GM19023 (cell line): Measurements from ENCODE around the gene KLHDC4.

Experiments
- ATAC-seq: cut with Tn5 transposase; IDR thresholded peaks from one replicate; pipeline ENCODE4 v1.9.1; 2021; ENCODE audit warnings: mild to moderate bottlenecking, moderate library complexity; ENCODE audit not compliant: unreplicated experiment

Gene KLHDC4

DNA sequence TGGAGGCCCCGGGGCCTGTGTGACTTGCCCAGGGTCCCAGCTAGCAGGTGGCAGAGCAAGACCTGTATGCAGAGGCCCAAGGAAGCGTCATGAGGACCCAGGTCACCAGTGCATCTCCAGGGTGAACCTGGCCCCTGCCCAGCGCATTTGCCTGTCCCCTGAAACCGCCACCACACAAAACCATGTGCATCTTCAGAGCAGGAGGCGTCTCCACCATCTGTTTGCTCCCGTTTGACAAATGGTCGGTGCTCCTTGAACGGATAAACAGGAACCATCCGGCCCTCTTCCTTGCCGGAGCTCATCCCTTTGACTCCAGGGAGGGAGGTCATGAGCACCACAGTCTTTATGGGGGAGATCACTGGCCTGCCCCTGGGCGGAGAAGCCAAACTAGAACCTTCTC is 101.0 kb downstream of the KLHDC4 start:
- ATAC-seq = no peak

DNA sequence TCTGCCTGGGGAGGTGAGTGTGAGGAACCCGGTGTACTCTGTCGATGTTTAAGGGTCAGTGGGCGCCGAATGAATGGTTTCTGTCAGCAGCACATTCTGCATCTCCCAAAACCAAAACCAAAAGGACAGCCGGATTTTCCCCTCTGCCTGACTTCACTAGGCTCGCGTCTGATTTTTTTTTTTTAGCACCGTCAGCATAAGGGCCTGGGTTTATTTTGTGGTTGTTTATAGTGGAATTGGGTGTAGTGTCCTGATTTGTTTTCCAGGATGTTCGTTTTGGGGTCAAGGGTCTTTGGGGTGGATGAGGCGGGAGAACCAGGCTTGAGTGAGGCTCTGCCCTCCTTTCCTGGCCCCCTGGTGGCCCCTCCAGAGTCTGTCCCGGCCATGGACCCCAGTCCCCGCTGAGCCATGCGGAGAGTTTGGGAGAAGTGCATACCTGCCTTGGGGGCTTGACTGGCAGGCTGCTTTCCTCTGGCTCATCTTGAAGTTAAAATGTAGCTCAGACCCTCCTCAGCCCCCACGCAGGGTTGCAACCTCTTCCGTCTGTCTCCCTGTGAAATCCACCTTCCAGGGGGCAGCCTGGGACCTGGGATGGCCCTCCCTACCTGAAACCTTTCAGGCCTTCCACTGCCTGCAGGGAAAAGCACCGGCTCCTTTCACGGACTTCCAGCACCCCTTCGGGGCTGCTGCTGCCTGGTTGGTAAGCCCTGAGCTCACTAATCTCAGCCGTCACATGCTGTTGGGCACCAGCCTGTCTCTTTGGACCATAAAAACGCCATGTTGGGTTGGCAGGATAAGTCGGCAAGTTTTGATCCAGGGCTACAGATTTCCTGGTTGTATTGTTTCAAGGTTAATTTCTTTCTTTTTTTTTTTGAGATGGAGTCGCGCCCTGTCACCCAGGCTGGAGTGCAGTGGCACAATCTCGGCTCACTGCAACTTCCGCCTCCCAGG is 103.3 kb downstream of the KLHDC4 start:
- ATAC-seq = no peak

DNA sequence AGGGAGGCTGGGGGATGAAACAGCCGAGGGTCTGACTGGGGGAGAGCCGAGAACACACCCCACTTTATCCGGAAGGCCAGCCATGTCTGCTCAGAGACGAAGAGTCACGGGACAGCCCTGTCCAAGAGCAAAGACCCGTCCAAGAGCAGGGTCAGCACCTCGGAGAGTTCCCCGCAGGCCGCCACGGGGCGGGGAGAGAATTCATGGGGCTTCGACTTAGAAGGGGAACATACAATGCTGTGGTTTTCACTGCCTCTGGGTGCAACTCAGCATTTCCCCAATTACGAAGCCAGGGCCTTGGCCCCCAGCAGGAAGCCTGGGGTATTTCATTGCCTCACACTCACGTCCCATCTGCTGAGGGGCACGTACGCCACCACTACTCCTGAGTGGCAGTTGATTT is 104.2 kb downstream of the KLHDC4 start:
- ATAC-seq = no peak

DNA sequence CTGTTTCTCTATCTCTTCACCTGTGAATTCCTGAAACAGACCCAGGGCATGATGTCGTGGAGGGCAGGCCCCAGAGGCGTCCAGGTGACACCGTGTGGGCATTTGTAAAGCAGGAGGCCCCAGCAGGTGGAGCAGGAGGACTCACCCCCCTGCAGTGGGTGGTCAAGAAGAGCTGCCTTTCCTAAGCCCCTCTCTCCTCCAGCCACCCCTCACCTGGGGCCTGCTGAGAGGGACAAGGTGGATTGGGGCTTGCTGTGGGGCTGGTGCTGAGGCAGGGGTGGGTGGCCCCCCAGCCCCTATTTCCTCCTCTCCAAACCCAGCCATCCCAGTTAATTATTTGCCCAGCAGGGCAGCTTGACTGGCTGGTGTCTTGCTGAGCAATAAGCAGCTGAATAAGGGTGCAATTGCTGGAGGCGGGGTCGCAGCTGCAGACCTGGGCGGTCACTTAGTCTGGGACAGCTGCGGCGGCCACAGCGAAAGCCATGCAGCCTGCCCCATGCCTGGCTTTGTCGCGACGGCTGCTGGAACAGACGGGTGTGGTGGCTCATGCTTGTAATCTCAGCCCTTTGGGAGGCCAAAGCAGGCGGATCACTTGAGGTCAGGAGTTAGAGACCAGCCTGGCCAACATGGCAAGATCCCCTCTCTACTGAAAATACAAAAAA is 107.1 kb downstream of the KLHDC4 start:
- ATAC-seq = no peak
